NCI-H2107 (cell line): ENCODE results near the gene FHIP1A.

ENCODE experiments used
- DNase-seq: peaks from one replicate; lab custom pipeline; 2025; lab: John Stamatoyannopoulos, UW

The FHIP1A gene

DNA sequence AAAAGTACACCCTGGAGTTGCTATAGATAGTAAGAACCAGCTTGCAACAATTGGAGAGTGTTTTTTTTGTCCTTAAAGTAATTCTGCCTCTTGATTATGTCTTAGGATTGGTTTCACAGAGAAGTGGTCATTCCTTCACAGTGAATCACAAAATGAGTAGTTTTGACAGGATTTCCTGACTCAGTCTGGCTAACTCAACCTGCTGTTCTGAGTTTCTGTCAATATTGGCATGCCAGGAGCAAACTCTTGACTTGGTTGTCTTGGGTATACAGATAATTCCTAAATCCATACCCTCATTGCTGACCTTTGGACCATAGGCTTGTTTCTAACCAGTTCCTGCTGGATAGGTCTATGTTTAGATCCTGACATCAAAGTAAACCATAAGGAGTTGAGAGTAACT is 9.4 kb downstream of the FHIP1A start:
- DNase-seq = no peak

DNA sequence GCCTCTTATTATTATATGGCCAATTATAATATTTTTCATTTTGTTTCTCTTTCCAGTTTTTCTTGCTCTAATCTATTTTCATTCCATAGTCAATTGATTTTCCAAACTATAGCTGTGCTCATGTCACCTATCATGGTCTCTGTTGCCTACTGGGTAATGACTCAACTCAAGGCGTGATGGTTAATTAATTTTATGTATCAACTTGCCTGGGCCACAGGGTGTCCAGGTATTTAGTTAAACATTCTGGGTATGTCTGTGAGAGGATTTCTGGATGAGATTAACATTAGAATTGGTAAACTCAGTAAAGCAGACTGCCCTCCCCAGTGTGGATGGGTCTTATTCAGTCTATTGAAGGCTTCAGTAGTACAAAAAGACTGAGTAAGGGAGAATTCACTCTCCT is 9.9 kb downstream of the FHIP1A start:
- DNase-seq = no peak

GRCh38 chr4:151420250-151420807 is 11.4 kb downstream of the FHIP1A start:
- no peak for DNase-seq

GRCh38 chr4:151422854-151423253 is 13.9 kb downstream of the FHIP1A start:
- DNase-seq = no peak

GRCh38 chr4:151426513-151426912 is 17.5 kb downstream of the FHIP1A start:
- no peak for DNase-seq

DNA sequence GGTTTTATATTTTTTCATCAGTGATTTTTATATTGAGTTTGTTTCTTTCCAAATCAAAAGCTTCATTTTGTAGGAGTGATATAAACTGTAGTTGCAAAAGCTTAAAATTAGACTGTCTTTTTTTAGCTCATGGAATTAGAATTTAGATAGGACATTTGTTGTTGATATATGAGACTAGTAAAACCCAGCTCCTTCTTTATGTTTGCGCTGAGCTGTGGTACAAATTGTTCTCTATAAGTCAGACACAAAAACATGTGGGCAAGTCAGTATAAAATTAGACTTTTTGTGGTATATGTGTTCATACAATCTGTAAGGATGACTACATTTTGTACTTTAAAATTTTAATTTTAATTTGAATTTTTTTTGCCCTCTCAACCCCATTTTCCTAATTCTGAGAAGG is 18.3 kb downstream of the FHIP1A start:
- no peak for DNase-seq

GRCh38 chr4:151428346-151428745 is 19.4 kb downstream of the FHIP1A start:
- no peak for DNase-seq

DNA sequence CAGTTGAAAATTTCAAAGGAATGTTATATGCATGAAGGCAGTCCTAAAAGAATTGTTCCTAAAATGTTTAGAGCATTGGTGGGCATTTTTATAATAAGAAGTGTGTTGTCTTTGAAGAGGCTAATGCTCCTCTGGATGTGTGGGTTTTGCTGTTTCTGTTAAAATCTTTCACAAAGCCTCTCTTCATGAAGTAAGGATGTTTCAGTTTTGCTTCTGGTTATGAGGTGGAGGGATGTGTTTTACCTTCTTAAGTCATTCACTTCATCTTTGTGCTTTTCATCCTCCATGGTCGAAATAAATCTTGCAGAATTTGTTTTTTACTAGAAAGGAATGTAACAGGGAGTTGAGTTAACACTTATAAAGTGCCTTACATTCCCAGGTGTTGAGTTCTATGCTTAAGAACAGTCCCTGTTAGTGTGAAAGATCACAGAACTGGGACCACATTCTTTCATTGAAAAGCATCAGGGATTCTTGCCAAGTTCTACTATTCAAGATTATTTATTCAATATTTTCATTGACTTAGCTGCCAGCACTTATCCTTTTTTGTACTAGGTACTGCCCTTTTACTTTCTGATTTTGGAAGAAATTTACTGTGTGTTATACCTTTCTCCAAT is 21.1 kb downstream of the FHIP1A start:
- DNase-seq = no peak

- DNase-seq = no peak
Observed at GRCh38 chr4:151430740-151431457, 21.9 kb downstream of the FHIP1A start.

- DNase-seq = no peak
Observed at GRCh38 chr4:151431728-151432127, 22.8 kb downstream of the FHIP1A start.

DNA sequence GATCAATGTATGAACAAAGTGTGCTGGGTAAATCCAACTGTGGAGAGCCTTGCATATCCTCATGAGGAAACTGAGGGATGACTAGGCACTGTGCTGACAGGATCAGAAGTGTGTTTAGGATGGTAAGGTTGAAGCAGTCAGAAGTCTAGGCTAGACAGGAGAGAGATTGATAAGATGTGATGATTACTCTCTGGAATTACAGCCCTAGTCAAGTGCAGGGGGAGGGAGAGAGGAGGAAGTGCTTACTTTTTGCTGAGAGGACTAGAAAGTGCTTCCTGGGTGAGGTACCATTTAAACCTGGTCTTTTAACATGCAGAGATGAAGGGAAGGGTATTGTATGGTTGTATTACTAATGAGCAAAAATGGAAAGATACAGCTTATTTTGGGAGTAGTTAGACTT is 23.7 kb downstream of the FHIP1A start:
- no peak for DNase-seq

- no peak for DNase-seq
Observed at GRCh38 chr4:151434183-151434860, 25.3 kb downstream of the FHIP1A start.

DNA sequence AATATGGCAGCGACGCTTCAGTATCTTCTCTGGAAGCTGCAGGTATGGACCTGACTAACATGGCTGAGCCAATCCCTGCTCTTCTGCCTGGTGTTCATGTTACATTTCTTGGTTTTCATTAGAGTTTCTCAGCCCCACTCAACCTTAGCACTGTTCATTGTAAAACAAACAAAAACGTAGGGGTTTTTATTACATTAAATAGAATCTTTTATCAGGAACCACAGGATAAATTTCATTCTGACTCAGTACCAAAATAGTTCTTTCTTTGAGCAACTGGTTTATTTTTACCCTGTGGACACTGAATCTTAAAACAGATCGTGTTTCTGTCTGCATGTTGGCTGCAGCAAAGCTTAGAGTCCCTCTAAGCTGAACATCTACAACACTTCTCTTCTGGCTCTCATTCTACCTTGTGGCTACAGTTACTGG is 27.1 kb downstream of the FHIP1A start:
- no peak for DNase-seq

DNA sequence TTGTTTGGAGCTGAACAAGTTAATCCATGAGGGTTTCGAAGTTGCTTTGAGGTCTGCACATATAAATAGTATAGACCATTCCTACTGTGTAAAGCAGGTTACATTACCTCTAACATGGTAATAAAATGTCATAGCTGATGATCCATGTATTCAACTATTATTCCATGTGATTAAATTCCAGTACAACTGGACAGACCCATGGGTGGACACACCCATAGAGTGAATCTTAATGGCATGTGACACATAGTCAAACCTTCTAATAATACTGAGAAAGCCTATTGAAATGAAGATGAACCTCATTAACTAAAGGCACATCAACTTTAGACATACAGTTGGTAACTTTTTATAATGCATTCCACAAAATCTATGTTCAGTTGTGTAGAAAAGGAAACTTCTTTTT is 28.5 kb downstream of the FHIP1A start:
- no peak for DNase-seq

DNA sequence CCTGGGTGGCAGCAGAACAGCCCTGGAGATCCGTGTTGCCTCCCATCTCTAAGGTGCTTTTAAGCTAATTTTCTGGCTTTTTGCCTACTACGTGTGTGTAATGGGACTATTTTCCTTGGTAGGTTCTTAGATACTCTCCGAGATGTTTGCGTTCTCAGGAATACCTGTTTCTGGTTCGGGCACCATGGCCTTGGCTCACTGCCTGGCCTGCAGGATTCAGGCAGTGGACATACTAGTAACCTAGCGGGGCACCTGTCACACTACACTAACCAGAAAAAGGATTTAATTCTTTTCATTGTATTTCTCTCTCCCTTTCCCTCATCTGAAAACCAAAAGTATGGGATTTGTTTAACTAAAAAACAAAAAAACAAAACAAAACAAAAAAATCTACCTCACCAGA is 29.2 kb downstream of the FHIP1A start:
- DNase-seq = no peak

DNA sequence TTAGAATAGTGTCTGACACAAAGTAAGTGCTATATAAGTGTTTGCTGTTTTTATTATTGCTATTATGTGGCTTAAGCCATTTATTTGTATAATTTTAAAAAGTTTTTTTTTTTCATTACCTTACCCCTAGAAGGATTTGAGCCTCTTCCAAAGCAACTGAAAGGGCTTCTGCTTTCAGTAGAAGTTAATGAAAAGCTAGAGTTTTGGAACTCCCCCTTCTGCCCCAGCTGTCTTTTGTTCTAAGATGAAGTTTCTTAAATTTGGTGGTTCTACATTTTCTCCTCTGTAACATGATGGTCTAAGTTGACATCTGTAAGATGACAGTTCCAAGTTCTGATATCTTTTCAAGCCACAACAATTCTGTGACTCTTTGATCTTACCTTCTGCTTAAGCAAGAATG is 30.3 kb downstream of the FHIP1A start:
- no peak for DNase-seq

DNA sequence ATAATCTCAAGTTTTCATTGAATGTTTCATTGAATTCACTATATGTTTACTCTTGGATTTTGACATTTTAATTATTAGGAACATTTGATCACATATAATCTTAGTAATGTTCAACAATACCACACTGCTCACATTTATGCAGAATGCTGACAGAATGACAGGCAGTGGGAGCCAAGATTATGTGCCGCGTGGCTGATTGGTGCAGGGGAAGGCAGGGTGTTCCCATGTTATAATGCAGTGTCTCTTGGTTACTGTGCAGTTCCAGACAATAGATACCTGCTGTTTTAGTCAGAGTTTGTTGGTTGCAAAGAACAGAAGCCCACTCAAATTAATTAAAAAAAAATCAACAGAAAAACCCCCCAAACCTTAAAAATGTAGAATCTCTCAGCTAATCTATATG is 33.0 kb downstream of the FHIP1A start:
- no peak for DNase-seq

- DNase-seq = no peak
Observed at GRCh38 chr4:151443247-151443646, 34.3 kb downstream of the FHIP1A start.

- no peak for DNase-seq
Observed at GRCh38 chr4:151443752-151444151, 34.8 kb downstream of the FHIP1A start.

DNA sequence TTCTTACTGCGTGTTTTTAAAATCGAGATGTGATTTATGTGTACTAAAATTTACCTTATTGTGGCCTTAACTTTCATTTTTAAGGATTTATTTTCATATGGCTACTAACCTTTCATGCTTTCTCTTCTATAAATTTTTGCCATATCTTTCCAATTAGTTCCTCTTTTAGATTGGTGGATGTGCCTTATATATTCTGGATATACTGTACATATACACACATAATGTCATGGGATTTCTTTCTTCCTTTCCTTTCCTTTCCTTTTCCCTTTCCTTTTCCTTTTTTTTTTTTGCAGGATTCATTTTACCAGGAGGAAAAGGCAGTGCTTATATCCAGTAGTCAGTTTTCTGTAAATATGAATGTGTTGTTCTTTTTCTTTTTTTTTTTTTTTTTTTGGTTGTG is 37.2 kb downstream of the FHIP1A start:
- no peak for DNase-seq

GRCh38 chr4:151454513-151454912 is 45.5 kb downstream of the FHIP1A start:
- DNase-seq = no peak

DNA sequence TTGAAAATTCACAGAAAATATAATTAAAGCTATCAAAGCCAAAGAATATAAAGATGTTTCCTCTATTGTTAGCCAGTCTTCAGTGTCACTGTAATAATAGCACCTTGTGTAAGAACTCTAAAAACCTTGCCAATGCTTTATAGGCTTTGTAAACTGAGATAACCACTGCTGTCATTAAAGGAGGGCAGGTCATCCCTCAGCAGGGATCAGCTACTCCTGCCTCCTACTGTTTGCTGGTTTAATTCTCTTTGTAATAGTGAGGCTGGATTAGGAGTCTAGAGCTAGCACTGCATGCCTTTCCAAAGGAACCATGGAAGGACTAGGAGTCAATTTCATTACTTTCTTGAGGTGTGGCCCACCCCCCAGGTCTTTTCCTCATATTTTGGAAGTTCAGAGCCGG is 46.2 kb downstream of the FHIP1A start:
- DNase-seq = no peak

DNA sequence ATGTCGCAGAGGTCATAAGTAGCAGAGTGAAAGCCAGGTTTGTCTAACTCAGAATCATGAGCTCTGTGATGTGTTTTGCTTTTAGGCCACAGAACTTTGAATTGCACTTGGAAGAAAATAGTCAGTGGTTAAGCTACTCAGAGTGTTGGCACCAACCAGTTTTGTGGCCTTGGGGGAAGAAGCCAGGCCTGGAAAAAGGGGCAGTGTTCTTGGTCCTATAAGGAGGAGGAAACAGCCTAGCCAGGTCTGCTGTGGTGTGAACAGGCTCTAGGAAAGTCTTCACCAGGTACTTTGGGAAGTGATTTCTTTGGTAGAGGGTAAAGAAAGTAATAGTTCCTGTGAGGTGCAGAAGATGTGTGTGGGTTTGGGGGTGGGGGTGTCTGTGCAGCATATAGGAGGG is 49.2 kb downstream of the FHIP1A start:
- DNase-seq = no peak
